GM23338 (cell line): Measurements from ENCODE around the gene OR9A2.

ENCODE experiments used
- CREB1 ChIP-seq: fragments of 250-450 bp; sonication (Bioruptor Pico); IDR thresholded peaks from 2 replicates; pipeline ENCODE4 v1.5.0; 2020; ENCODE audit warnings: low read depth, mild to moderate bottlenecking, moderate library complexity
- CTCF ChIP-seq, 2 experiments: fragments of 200-600 bp in 1 of 2; sonication (generic) in 1 of 2; conservative IDR thresholded peaks; 2 replicates each; pipeline versions ENCODE4 v1.5.1 to v1.6.1; 2016 to 2017; ENCODE audit warnings: antibody characterized with exemption in 2 of 2, low read depth in 2 of 2, mild to moderate bottlenecking in 2 of 2, moderate library complexity in 1 of 2
- EZH2 ChIP-seq: fragments of 200-600 bp; sonication (generic); IDR thresholded peaks from one replicate; pipeline ENCODE4 v1.8.0; 2017; ENCODE audit warnings: antibody characterized with exemption, mild to moderate bottlenecking, low read depth; ENCODE audit not compliant: unreplicated experiment
- JUNB ChIP-seq: IDR thresholded peaks from one replicate; pipeline ENCODE4 v1.6.1; 2016; ENCODE audit warnings: antibody characterized with exemption; ENCODE audit not compliant: unreplicated experiment
- NANOG ChIP-seq: IDR thresholded peaks from 2 replicates; pipeline ENCODE4 v1.6.1; 2016; ENCODE audit warnings: antibody characterized with exemption, borderline replicate concordance
- POLR2AphosphoS5 ChIP-seq: IDR thresholded peaks from 2 replicates; pipeline ENCODE4 v1.6.1; 2016; ENCODE audit warnings: antibody characterized with exemption, low read depth
- TF ChIP-seq, protein P1 (sequence below): IDR thresholded peaks from 2 replicates; pipeline ENCODE4 v1.6.1; 2016; ENCODE audit warnings: antibody characterized with exemption

GRCh38 chr7:143054621-143055020 lies 27.7 kb upstream of the OR9A2 start:
- TF ChIP-seq CTCF (conservative IDR thresholded peaks at IDR 0.05; ENCODE audit: low read depth in 2 of 2) = no peak
- TF ChIP-seq POLR2AphosphoS5 = no peak
- no peak for TF ChIP-seq EZH2
- TF ChIP-seq JUNB = no peak
- TF ChIP-seq CREB1 (CRISPR knock-in tag) = no peak
- TF ChIP-seq, protein P1, sequence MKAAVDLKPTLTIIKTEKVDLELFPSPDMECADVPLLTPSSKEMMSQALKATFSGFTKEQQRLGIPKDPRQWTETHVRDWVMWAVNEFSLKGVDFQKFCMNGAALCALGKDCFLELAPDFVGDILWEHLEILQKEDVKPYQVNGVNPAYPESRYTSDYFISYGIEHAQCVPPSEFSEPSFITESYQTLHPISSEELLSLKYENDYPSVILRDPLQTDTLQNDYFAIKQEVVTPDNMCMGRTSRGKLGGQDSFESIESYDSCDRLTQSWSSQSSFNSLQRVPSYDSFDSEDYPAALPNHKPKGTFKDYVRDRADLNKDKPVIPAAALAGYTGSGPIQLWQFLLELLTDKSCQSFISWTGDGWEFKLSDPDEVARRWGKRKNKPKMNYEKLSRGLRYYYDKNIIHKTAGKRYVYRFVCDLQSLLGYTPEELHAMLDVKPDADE = no peak
- TF ChIP-seq NANOG = no peak
